ENCODE results near the gene TRPM3. TPM values are rescaled to one million over a fixed set of nuclear protein-coding genes. Genes with fewer than 3 reads are reported as not detected.
A peak's percentile ranks its signal among the peaks of the same experiment; 100 is the strongest.
"Not testable (repeated sequence)": the region's sequence is repeated elsewhere in the genome, so short reads cannot be mapped to it uniquely, and the experiment has no call there.

TRPM3 gene
- total RNA-seq, 4 donors from 2014 or later = 0.27 to 1.2 (median 0.47) TPM; not detected in 1

- not testable (repeated sequence) for H3K4me3 ChIP-seq, ATAC-seq, H3K9me3 ChIP-seq, H3K4me1 ChIP-seq, H3K36me3 ChIP-seq, H3K27me3 ChIP-seq, H3K27ac ChIP-seq
- WGBS, 2 donors (ENCODE audit: low coverage in 1 of 2) = 45 to 85% methylated on average over 5 to 12 of the region's 15 CpGs
- peak in 1 of 4 experiments; percentile 31 for TF ChIP-seq CTCF (IDR thresholded peaks at IDR 0.05)
Measured at GRCh38 chr9:70629080-70629685, 492.2 kb downstream of the TRPM3 start.

- H3K27me3 ChIP-seq = no peaks in the 10 kb centered on the region
- WGBS, 2 donors (ENCODE audit: low coverage in 1 of 2) = 67 to 75% methylated on average over 1 to 5 of the region's 13 CpGs
- no peak for TF ChIP-seq EP300 (IDR thresholded peaks at IDR 0.05)
- ATAC-seq = no peak
- H3K36me3 ChIP-seq = no peaks in the 10 kb centered on the region
- no peak overlapping the region for H3K27ac ChIP-seq
- H3K4me1 ChIP-seq = no peaks in the 10 kb centered on the region
- no peak overlapping the region for H3K4me3 ChIP-seq
- no peaks in the 10 kb centered on the region for H3K9me3 ChIP-seq
Measured at GRCh38 chr9:70625078-70625477, 496.3 kb downstream of the TRPM3 start.

GRCh38 chr9:70618784-70619183 is 502.6 kb downstream of the TRPM3 start:
- no peaks in the 10 kb centered on the region for H3K36me3 ChIP-seq
- peaks cover 0 to 23% (median 3%) of the 10 kb centered on the region in 3 donors for H3K4me1 ChIP-seq
- H3K9me3 ChIP-seq = no peaks in the 10 kb centered on the region
- 95% methylated on average over 4 of the region's 17 CpGs; no CpG with 5 or more reads in 1 of the 2 donors for WGBS, 2 donors (ENCODE audit: low coverage in 1 of 2)
- H3K27me3 ChIP-seq = no peaks in the 10 kb centered on the region
- TF ChIP-seq CTCF (IDR thresholded peaks at IDR 0.05) (no peak), EP300 (IDR thresholded peaks at IDR 0.05) (no peak), POLR2AphosphoS5 (IDR thresholded peaks at IDR 0.05) (no peak), POLR2A (IDR thresholded peaks at IDR 0.05) (no peak)
- no peak overlapping the region for H3K27ac ChIP-seq
- H3K4me3 ChIP-seq = no peak overlapping the region
- ATAC-seq = no peak

GRCh38 chr9:70617033-70617828 is 504.2 kb downstream of the TRPM3 start:
- ATAC-seq = no peak
- TF ChIP-seq EP300 (IDR thresholded peaks at IDR 0.05) (no peak), CTCF (IDR thresholded peaks at IDR 0.05) (no peak), POLR2AphosphoS5 (IDR thresholded peaks at IDR 0.05) (no peak), POLR2A (IDR thresholded peaks at IDR 0.05) (no peak)

GRCh38 chr9:70616228-70616990 is 505.0 kb downstream of the TRPM3 start:
- 85 to 96% methylated on average over 6 to 7 of the region's 7 CpGs for WGBS, 2 donors (ENCODE audit: low coverage in 1 of 2)
- Histone ChIP-seq H3K27me3 (no peaks in the 10 kb centered on the region), H3K4me3 (no peak overlapping the region), H3K9me3 (no peaks in the 10 kb centered on the region), H3K36me3 (no peaks in the 10 kb centered on the region), H3K4me1 (peaks cover 0 to 34% (median 3%) of the 10 kb centered on the region in 3 donors), H3K27ac (no peak overlapping the region)
- ATAC-seq = no peak
- TF ChIP-seq EP300 (IDR thresholded peaks at IDR 0.05) = no peak
- TF ChIP-seq CTCF (IDR thresholded peaks at IDR 0.05) = no peak
- no peak for TF ChIP-seq POLR2A (IDR thresholded peaks at IDR 0.05)
- no peak for TF ChIP-seq POLR2AphosphoS5 (IDR thresholded peaks at IDR 0.05)

More at GRCh38 chr9:70617033-70617828, 504.2 kb downstream of the TRPM3 start:
- H3K4me3 ChIP-seq = no peak overlapping the region
- 95 to 98% methylated on average over 3 of the region's 9 CpGs for WGBS, 2 donors (ENCODE audit: low coverage in 1 of 2)
- no peaks in the 10 kb centered on the region for H3K27me3 ChIP-seq
- H3K4me1 ChIP-seq = peaks cover 0 to 34% (median 3%) of the 10 kb centered on the region in 3 donors
- H3K9me3 ChIP-seq = no peaks in the 10 kb centered on the region
- H3K27ac ChIP-seq = no peak overlapping the region
- H3K36me3 ChIP-seq = no peaks in the 10 kb centered on the region
